A204.1 (cell line): ENCODE results near the gene PFKFB2.

Source experiments
- FAIRE-seq: peaks from 2 replicates; lab custom pipeline; 2012; peaks lifted over from hg19 to GRCh38; lab: Jason Lieb, UNC

The PFKFB2 gene

DNA sequence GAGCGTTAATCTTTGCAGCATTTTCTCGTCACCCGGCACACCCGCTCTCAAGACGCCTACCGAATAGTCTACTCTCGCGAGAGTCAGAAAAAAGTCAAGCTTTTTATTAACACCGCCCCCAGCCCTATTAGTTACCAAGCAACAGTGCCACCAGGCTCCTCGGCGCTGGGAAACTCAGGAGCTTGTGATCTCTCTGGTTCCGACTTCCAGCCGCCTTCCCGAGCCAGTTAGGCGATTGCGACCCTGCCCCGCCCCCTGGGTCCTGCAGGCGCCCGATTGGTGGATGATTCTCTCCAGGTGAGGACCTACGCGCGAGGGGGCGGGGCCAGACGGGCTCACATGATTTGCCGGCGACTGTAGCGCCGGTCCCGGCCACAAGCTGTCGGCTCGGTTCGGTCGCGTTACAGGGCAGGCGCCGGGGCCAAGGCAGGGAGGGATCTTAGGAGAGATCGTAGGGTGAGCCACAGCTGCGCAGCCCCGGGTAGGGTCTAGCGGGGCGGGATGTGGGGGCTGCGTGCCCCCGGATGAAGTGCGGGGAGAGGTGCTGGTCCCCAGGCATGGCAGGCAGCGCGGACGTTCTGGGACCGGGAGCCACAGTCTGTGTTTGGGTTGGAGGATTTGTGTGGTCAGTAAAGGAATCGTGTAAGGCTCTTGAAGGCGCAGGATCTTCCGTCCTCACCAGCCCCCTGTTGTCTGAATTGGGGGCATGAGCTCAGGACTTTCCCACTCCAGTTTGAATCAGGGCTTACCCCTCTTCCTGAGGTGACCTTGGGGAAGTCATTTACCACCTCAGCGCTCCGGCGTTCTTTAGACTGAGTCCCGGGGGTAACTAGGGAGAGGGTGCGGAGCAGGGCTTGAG, at the start of gene PFKFB2:
TSS of gene PFKFB2 (plus strand) at position 365 of the 859 bp plus-strand sequence. CDS start 1,443 bp downstream, outside the sequence.
- FAIRE-seq = no peak

- FAIRE-seq = no peak
These were observed 47.9 kb upstream of the PFKFB2 start for GRCh38 chr1:207004931-207005830.

GRCh38 chr1:207006083-207006482, 47.0 kb upstream of the PFKFB2 start:
- FAIRE-seq = no peak

- no peak for FAIRE-seq
These were observed 46.2 kb upstream of the PFKFB2 start for GRCh38 chr1:207006914-207007313.

GRCh38 chr1:207007352-207008033, 45.6 kb upstream of the PFKFB2 start:
- FAIRE-seq = no peak

- no peak for FAIRE-seq
These were observed 43.8 kb upstream of the PFKFB2 start for GRCh38 chr1:207009182-207009850.

DNA sequence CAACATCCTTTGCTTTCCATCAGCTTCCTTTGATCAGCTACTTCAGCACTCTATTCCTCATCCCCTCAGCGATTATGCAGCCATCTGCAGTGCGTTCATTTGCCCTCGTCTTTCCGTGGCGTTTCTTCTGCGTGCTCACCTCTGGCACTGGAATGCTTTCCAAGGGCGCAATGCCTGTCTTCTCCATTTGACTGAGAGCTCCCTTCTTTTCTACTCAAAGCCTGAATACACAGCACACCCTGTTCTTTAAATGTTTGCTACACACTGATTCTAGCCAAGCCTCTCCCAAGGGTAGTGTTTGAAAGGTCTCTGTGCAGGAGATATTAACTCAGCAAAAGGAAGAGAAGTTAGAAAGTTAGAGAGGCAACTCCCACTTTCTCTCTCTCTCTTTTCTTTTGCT, 43.1 kb upstream of the PFKFB2 start:
- FAIRE-seq = no peak

DNA sequence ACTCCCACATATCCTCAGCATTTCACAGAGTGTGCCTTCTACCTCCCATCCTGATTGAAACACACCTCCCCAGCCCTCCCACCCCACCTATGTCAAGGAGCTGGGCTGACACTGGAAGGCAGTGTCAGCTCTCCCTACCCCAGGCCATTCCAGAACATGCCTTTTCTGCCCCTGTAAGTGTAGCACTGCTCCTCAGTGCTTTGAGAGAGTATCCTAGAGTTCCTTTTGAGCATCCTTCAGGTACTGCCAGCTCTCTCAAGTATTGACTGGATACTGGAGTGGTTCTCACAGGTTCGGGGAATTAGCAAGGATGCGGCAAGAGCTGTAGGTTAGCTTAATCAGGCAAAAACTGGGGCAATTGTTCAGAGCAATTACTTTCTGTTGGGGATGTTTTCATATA, 42.3 kb upstream of the PFKFB2 start:
- no peak for FAIRE-seq

- FAIRE-seq = no peak
These were observed 39.6 kb upstream of the PFKFB2 start for GRCh38 chr1:207013321-207014085.

DNA sequence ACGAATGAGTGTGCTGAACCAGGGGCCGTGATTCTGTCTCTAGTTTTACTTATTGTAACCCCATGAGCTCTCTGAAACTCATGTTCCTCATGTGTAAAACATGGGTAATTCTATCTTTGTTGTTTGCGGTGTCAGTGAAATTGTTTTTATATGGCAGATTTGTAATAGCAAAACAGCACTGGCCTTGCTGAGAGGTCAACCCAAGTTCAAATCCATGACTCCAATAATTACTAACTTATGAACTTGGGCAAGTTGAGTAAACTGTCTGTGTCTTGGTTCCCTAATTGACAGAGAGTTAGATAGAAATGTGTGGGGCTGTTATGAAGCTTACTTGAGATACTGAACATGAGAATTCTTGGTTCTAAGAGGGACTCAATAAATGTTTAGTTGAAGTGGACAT, 38.3 kb upstream of the PFKFB2 start:
- no peak for FAIRE-seq

- no peak for FAIRE-seq
These were observed 37.3 kb upstream of the PFKFB2 start for GRCh38 chr1:207015791-207016190.

DNA sequence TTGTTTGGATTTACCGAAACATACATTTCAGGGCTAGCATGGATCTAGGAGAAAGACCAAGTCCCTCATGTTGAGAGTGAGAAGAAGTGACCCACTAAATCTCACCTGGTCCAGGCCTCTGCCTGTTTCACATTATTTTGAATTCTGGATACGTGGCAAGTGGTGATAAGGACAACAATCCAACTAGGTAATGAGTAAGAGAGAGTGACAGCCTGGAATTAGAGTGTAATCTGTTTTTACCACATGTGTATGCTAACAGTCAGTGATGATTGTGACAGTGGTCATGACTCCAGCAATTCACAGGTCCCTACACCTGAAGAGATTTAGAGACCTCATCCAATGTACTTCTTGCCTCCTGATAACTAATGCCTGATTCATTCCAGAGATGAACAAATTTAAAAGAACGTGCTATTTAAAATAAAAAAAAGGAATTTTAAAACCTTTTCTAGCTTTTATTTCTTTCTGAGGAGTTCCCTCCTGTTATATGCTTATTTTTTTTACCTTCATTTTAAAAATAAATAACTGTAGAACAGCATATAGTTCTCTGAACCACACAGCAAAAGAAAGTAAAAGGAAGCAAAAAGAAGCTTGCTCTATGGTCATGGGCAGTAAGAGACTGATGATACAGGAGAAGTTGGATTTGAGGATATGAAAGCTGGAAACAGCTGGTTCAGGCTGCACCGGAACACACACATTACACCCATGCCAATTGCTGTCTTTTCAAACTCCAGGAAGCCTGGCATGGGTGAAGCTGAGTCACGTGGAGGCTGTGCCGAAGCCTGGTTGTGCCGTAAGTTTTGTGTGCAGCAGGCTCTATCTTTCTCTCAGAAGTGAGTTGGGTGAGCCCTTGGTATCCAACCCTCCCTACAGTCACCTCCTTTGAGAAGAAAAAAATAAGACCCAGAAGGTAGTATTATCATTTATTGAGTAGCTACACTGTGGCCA, 35.2 kb upstream of the PFKFB2 start:
- FAIRE-seq = no peak

DNA sequence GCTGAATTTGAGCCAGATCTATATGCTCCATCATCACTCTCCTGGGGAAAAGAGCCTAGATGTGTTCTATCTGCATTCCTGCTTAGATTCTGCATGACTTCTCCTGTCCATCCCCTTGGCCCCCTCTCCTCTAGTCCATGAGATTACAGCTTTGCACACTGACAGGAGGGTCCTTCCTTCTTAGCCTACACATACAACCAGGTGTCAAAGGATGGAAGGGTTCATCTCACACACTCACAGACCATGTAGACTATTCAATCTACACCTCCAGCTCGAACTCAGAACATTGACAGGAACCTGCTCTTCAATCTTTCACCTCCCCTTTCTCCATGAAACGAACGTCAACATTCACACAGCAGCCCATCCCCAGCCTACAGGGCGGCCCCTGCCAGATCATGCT, 34.4 kb upstream of the PFKFB2 start:
- FAIRE-seq = no peak

DNA sequence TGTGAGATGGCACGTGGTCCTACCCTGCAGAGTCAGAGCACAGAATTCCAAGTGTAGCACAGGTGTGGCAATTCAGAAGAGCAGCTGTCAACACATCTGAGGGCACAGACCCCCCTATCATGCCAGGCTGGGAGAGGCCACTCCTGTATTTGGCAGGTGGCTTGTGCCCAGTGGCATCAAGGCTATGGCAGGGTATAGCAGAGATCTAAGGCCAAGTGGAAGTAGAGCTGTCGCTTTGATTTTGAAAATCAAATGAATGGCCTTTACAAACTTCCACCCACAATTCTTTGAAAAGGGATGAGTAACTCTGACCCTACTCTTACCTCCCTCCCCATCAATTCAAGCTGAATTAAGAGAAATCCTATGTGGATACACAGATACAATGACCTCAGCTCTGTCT, 33.9 kb upstream of the PFKFB2 start:
- no peak for FAIRE-seq

- FAIRE-seq = no peak
These were observed 33.4 kb upstream of the PFKFB2 start for GRCh38 chr1:207019661-207020060.

DNA sequence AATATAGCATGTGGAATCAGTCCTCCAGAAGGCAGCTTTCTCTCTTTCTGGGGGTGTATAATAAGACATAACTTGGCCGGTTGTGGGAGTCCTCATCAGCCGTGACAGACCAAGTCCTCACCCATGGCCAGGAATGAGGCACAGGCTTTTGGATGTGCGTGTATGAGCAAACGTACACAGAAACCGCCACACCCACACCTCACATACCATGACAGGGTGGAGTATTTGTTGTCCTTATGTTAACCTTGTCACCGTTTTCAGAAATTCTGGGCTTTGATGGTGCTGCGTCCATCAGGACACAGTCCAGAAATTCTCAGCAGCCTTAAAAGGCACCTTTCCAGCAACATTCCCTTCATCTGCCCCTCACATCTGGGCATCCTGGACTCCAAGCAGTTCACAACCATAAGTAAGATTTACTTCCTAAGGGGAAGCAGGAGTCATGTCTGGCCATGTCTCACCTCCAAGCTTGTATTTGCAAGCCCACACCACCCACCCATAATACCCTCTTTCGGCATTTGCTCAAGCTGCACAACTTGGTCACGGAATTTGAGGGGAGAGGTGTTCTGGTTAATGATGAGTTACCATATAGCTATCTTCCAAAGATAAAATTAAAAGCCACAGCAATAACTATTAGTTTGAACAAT, 32.9 kb upstream of the PFKFB2 start:
- no peak for FAIRE-seq

DNA sequence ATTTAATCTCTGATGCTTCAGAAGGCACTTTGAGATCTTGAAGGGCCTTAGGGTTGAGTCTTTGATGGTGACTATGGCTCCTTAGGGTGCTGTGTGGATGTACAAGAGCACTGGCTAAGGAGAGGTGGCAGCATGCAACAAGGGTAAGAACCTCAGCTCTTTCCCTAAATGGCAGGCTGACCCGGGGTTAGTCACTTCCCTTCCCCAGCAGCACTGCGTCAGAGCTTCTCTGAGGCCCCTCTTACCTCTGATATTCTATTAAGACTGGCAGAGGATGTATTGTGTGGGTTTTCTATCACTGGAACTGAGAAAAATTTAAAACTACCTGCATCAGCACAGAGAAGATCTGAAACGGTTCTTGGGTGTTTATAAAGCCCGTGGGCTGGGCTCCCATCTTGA, 32.4 kb upstream of the PFKFB2 start:
- FAIRE-seq = no peak

DNA sequence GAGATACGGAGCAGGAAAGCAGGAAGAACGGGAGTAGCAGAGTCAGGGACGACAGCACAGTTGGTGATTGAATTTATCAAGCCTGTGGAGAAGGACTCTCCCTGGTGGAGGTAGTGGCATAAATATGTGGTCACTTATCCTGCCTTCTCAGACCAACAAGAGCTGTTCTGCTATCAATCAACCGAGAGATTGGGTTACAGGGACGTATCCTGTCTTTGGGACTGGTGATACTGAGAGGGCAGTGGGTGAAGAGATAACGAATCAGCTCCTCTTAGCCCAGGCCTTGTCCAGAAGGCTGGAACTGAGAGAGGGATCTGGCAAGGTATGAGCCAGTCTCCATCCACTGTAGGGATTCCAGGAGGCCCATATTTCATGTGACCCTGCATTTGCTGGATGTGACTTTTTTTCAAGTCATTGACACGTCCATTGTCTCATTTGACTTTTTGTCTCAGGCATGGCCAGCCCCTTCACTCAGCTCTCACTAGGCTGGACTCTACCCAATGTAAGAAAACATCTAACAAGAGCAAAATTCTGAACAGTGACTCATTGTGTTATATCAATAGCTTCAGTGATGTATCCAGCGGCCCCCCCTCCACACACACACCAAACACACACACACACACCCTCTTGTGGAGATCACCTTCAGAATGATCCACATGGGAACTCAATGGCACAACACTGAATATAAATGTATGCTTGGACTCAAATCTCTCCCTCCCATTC, 31.8 kb upstream of the PFKFB2 start:
- FAIRE-seq = no peak
